H9 (cell line): ENCODE data around the gene AQP12A. TPM values are rescaled to one million over a fixed set of nuclear protein-coding genes. Genes with fewer than 3 reads are reported as not detected.

ENCODE experiments used
- DNase-seq: peaks from one replicate; pipeline ENCODE4 v3.0.0-alpha.2; 2017
- H2AFZ ChIP-seq: one replicate; pipeline ENCODE4 v1.6.1; 2013; ENCODE audit warnings: mild to moderate bottlenecking, low read length, control low read depth, moderate library complexity
- H2AK5ac ChIP-seq: 2 replicates; pipeline ENCODE4 v1.6.1; 2013; ENCODE audit warnings: low read length, control low read depth, mixed read lengths; ENCODE audit not compliant: insufficient read length
- H2BK120ac ChIP-seq: one replicate; pipeline ENCODE4 v1.6.1; 2013; ENCODE audit warnings: low read depth, mild to moderate bottlenecking, low read length, control low read depth, inconsistent platforms; ENCODE audit not compliant: poor library complexity, severe bottlenecking
- H2BK12ac ChIP-seq: 2 replicates; pipeline ENCODE4 v1.6.1; 2013; ENCODE audit warnings: low read length, control low read depth, mixed read lengths, low read depth; ENCODE audit not compliant: insufficient read length
- H2BK15ac ChIP-seq: 2 replicates; pipeline ENCODE4 v1.6.1; 2013; ENCODE audit warnings: low read depth, low read length, control low read depth
- H2BK20ac ChIP-seq: one replicate; pipeline ENCODE4 v1.6.1; 2013; ENCODE audit warnings: low read depth, mild to moderate bottlenecking, low read length, control low read depth, inconsistent platforms; ENCODE audit not compliant: poor library complexity, severe bottlenecking
- H2BK5ac ChIP-seq: 2 replicates; pipeline ENCODE4 v1.6.1; 2013; ENCODE audit warnings: low read length, control low read depth, mixed read lengths; ENCODE audit not compliant: insufficient read length
- H3K14ac ChIP-seq: 2 replicates; pipeline ENCODE4 v1.6.1; 2013; ENCODE audit warnings: low read length, control low read depth; ENCODE audit not compliant: insufficient read depth
- H3K18ac ChIP-seq: 2 replicates; pipeline ENCODE4 v1.6.1; 2013; ENCODE audit warnings: low read depth, mild to moderate bottlenecking, mixed read lengths, low read length, control low read depth; ENCODE audit not compliant: insufficient read length
- H3K23ac ChIP-seq: 2 replicates; pipeline ENCODE4 v1.6.1; 2013; ENCODE audit warnings: low read length, control low read depth, mixed read lengths, low read depth; ENCODE audit not compliant: insufficient read length
- H3K23me2 ChIP-seq: 2 replicates; pipeline ENCODE4 v1.6.1; 2013; ENCODE audit warnings: low read depth, mild to moderate bottlenecking, mixed read lengths, low read length, control low read depth; ENCODE audit not compliant: insufficient read length, poor library complexity, severe bottlenecking
- H3K27ac ChIP-seq: 2 replicates; pipeline ENCODE4 v1.5.1; 2013; ENCODE audit warnings: low read length, control low read depth, mixed read lengths, low read depth; ENCODE audit not compliant: insufficient read length
- H3K27me3 ChIP-seq: 2 replicates; pipeline ENCODE4 v1.6.1; 2013; ENCODE audit warnings: low read length, control low read depth, inconsistent platforms; ENCODE audit not compliant: insufficient read depth
- H3K4ac ChIP-seq: 2 replicates; pipeline ENCODE4 v1.6.1; 2013; ENCODE audit warnings: low read depth, mild to moderate bottlenecking, control low read depth, inconsistent platforms, low read length, moderate library complexity
- H3K4me1 ChIP-seq: 2 replicates; pipeline ENCODE4 v1.6.1; 2013; ENCODE audit warnings: low read length, control low read depth, inconsistent platforms; ENCODE audit not compliant: insufficient read depth
- H3K4me2 ChIP-seq: 2 replicates; pipeline ENCODE4 v1.6.1; 2013; ENCODE audit warnings: low read length, control low read depth, mixed read lengths; ENCODE audit not compliant: insufficient read length, insufficient read depth
- H3K56ac ChIP-seq: 2 replicates; pipeline ENCODE4 v1.6.1; 2013; ENCODE audit warnings: low read depth, mild to moderate bottlenecking, mixed read lengths, low read length, control low read depth; ENCODE audit not compliant: insufficient read length
- H3K79me1 ChIP-seq: 2 replicates; pipeline ENCODE4 v1.6.1; 2013; ENCODE audit warnings: low read depth, mild to moderate bottlenecking, moderate library complexity, low read length, control low read depth, inconsistent platforms; ENCODE audit not compliant: insufficient read depth, poor library complexity, severe bottlenecking
- H3K79me2 ChIP-seq: 2 replicates; pipeline ENCODE4 v1.6.1; 2013; ENCODE audit warnings: low read length, control low read depth, inconsistent platforms; ENCODE audit not compliant: insufficient read depth
- H3K9ac ChIP-seq: 2 replicates; pipeline ENCODE4 v1.6.1; 2013; ENCODE audit warnings: low read length, control low read depth, mixed read lengths; ENCODE audit not compliant: insufficient read length; ENCODE audit errors: extremely low read depth
- H3K9me3 ChIP-seq: one replicate; pipeline ENCODE4 v1.6.1; 2013; ENCODE audit warnings: low read depth, low read length, inconsistent platforms; ENCODE audit not compliant: control insufficient read depth
- H3T11ph ChIP-seq: one replicate; pipeline ENCODE4 v1.6.1; 2013; ENCODE audit warnings: mild to moderate bottlenecking, low read length, control low read depth, inconsistent platforms
- H4K20me1 ChIP-seq: one replicate; pipeline ENCODE4 v1.6.1; 2013; ENCODE audit not compliant: control insufficient read depth, insufficient read length, insufficient read depth
- H4K5ac ChIP-seq: 2 replicates; pipeline ENCODE4 v1.6.1; 2013; ENCODE audit warnings: low read depth, mild to moderate bottlenecking, mixed read lengths, low read length, control low read depth; ENCODE audit not compliant: insufficient read length
- H4K8ac ChIP-seq: replicated peaks from 2 replicates; pipeline ENCODE4 v1.6.1; 2013; ENCODE audit warnings: low read length, control low read depth, mixed read lengths, low read depth; ENCODE audit not compliant: insufficient read length
- H4K91ac ChIP-seq: 2 replicates; pipeline ENCODE4 v1.6.1; 2013; ENCODE audit warnings: low read depth, mild to moderate bottlenecking, moderate library complexity, mixed read lengths, low read length, control low read depth; ENCODE audit not compliant: insufficient read length
- H3K27ac Mint-ChIP-seq, 3 experiments: 2 replicates in 2 of 3; 3 replicates in 1 of 3; pipeline ENCODE4 v1.8.0; 2020 to 2021; ENCODE audit warnings: mixed read lengths in 3 of 3, mild to moderate bottlenecking in 1 of 3, moderate library complexity in 1 of 3
- H3K27me3 Mint-ChIP-seq: 2 replicates; pipeline ENCODE4 v1.8.0; 2021; ENCODE audit warnings: low read depth, mild to moderate bottlenecking, moderate library complexity, mixed read lengths
- H3K36me3 Mint-ChIP-seq, 3 experiments: 2 replicates in 2 of 3; 3 replicates in 1 of 3; pipeline ENCODE4 v1.8.0; 2020 to 2021; ENCODE audit warnings: low read depth in 3 of 3, mixed read lengths in 3 of 3; ENCODE audit not compliant: insufficient read depth in 1 of 3
- H3K4me1 Mint-ChIP-seq, 2 experiments: 2 replicates each; pipeline ENCODE4 v1.8.0; 2020; ENCODE audit warnings: mixed read lengths in 2 of 2
- H3K4me3 Mint-ChIP-seq, 2 experiments: 2 replicates in 1 of 2; 3 replicates in 1 of 2; pipeline ENCODE4 v1.8.0; 2020 to 2021; ENCODE audit warnings: mild to moderate bottlenecking in 2 of 2, mixed read lengths in 2 of 2, moderate library complexity in 1 of 2
- H3K9me3 Mint-ChIP-seq, 2 experiments: 2 replicates in 1 of 2; 3 replicates in 1 of 2; pipeline ENCODE4 v1.8.0; 2020; ENCODE audit warnings: mild to moderate bottlenecking in 2 of 2, mixed read lengths in 2 of 2, moderate library complexity in 1 of 2
- CTCF ChIP-seq: fragments of 200-600 bp; sonication (generic); conservative IDR thresholded peaks from 3 replicates; pipeline ENCODE4 v1.8.0; 2021; ENCODE audit warnings: antibody characterized with exemption, mild to moderate bottlenecking
- WGBS: extraction: QIAGEN DNeasy Blood & Tissue Kit; methylation state at CpG from one replicate; pipeline ENCODE4 v1.1.7; 2013; ENCODE audit warnings: missing lambda C conversion rate, low lambda C conversion rate, mixed read lengths; ENCODE audit not compliant: insufficient read length; ENCODE audit errors: extremely low coverage; 5-methylcytosine and 5-hydroxymethylcytosine counted together
- total RNA-seq: library from RNA; stranded (reverse); gene quantifications from 2 replicates; pipeline ENCODE4 v1.2.1, GENCODE V29; 2021

Gene AQP12A
- total RNA-seq, 1 experiment from 2014 or later, result not detected

DNA sequence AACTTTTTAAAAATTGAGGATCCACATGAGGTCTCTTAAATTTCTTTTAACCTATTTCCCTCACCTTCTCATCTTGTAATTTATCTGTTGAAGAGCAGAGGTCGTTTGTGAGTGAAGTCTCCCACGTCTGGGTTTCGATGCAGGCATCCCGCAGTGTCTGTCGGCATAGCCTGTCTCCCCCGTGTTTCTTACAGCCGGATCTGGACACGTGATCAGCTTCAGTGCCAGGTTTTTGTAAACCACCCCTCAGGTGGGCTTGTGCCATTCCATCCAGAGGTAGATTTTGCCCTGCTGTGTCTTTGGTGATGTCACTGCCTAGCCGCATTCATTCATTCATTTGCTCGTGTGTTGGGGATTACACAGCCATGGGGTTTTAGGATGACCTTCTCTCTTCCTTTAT, 16.2 kb downstream of the AQP12A start:
- H3K27me3 Mint-ChIP-seq, result peaks cover 12% of the 10 kb centered on the region
- no peak overlapping the region for H4K91ac ChIP-seq
- no peak overlapping the region for H3T11ph ChIP-seq
- no peak for DNase-seq
- H2BK15ac ChIP-seq, result no peak overlapping the region
- H3K9me3 Mint-ChIP-seq, result no peaks in the 10 kb centered on the region; a peak in 2 of 5 replicates
- H2BK120ac ChIP-seq, result no peak overlapping the region
- no peak overlapping the region for H3K56ac ChIP-seq
- no peak overlapping the region for H3K23ac ChIP-seq
- no peaks in the 10 kb centered on the region for H3K4me1 ChIP-seq
- no peak overlapping the region for H2BK12ac ChIP-seq
- H3K18ac ChIP-seq, result no peak overlapping the region
- H3K9me3 ChIP-seq, result no peaks in the 10 kb centered on the region
- H3K27me3 ChIP-seq, result no peaks in the 10 kb centered on the region
- H3K23me2 ChIP-seq, result no peaks in the 10 kb centered on the region
- no peaks in the 10 kb centered on the region for H3K79me1 ChIP-seq
- WGBS, result no CpG with 5 or more reads among the region's 10 CpGs
- no peak overlapping the region for H2BK20ac ChIP-seq
- no peaks in the 10 kb centered on the region for H3K79me2 ChIP-seq
- no peak overlapping the region for H4K8ac ChIP-seq
- H2AK5ac ChIP-seq, result no peak overlapping the region
- H3K4me3 Mint-ChIP-seq, result no peak overlapping the region
- H3K27ac ChIP-seq, result no peak overlapping the region
- H3K27ac Mint-ChIP-seq, result no peak overlapping the region
- no peak overlapping the region for H3K14ac ChIP-seq
- no peak overlapping the region for H2AFZ ChIP-seq
- H2BK5ac ChIP-seq, result no peak overlapping the region
- H3K4me1 Mint-ChIP-seq, result peaks cover 0 to 10% of the 10 kb centered on the region in 2 experiments; a peak in 3 of 4 replicates
- H3K4ac ChIP-seq, result no peak overlapping the region
- H4K20me1 ChIP-seq, result no peaks in the 10 kb centered on the region
- H4K5ac ChIP-seq, result no peak overlapping the region
- H3K4me2 ChIP-seq, result no peak overlapping the region
- no peaks in the 10 kb centered on the region for H3K36me3 Mint-ChIP-seq
- H3K9ac ChIP-seq, result no peak overlapping the region
- no peak for TF ChIP-seq CTCF
